GM18861 (cell line): Measurements from ENCODE around the gene CLEC4M.
A peak's percentile ranks its signal among the peaks of the same experiment; 100 is the strongest.
"Not testable (repeated sequence)": the region's sequence is repeated elsewhere in the genome, so short reads cannot be mapped to it uniquely, and the experiment has no call there.

Experiments used
- ATAC-seq: cut with Tn5 transposase; IDR thresholded peaks from one replicate; pipeline ENCODE4 v1.9.1; 2021; ENCODE audit not compliant: unreplicated experiment

Gene CLEC4M

GRCh38 chr19:7739801-7740681, 23.0 kb upstream of the CLEC4M start:
- ATAC-seq = no peak

- ATAC-seq = no peak
Measured at GRCh38 chr19:7740682-7741054, 22.4 kb upstream of the CLEC4M start.

- ATAC-seq = no peak
Measured at GRCh38 chr19:7742575-7742974, 20.5 kb upstream of the CLEC4M start.

DNA sequence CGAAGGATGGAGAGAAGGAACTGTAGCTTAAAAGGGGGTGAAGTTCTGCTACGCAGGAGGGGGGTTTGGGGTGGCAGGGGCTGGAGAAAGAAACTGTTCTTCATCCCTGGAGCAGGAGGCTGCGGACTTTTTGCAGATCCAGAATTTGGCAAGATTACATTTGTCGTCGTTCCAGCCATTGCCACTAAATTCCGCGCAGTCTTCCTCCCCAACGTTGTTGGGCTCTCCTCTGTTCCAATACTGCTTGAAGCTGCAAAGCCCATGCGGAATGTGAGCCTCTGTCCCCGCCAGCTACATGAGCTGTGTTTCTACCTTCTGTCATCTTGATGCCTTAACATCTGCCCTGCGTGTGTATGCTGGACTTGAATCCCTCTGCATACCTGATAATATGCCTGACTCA, 20.1 kb upstream of the CLEC4M start:
- peak; percentile 14 for ATAC-seq

- peak; percentile 56 for ATAC-seq
Measured at GRCh38 chr19:7743425-7743841, 19.6 kb upstream of the CLEC4M start.

GRCh38 chr19:7744199-7744786, 18.8 kb upstream of the CLEC4M start:
- no peak for ATAC-seq

- ATAC-seq = no peak
Measured at GRCh38 chr19:7744871-7745650, 18.0 kb upstream of the CLEC4M start.

- ATAC-seq = not testable (repeated sequence)
Measured at GRCh38 chr19:7746306-7746705, 16.7 kb upstream of the CLEC4M start.

DNA sequence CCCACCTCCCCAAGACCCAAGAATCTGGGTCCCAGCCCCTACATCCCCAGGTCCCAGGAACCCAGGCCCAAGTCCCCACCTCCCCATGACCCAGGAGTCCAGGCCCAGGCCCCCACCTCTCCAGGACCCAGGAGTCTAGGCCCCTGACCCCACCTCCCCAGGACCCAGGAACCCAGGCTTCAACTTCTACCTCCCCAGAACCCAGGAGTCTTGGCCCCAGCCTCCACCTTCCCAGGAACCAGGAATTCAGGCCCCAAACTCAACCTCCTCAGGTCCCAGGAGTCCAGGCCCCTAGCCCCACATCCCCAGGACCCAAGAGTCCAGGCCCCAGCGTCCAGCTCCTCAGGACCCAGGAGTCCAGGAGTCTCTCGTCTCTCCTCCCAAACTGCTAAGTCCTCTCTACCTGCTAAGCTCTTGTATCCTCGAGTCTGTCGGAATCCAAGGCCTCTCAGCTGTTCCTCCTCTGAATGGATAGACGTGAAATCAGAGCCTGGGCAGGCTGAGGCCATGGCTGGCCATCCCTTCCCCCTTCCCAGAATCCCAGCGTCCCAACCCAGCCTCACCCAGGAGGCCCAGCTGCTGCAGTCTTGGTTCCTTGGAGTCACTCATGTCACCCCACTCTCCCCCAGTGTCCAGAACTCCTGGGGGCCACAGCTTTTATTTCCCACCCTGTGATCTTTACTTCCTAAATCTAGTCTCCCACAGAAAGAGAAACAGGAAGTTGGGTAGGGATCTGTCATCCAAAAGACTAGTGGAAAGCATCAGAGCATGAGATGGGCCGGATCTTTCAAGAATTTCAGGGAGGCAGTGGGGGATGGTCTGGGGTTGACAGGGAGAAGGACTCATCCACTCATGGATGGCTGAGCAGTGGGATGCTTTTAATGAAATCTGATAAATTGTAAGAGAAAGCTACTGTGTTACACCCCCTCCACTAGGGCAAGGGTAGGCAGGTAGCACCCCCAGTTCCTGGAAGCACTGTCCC, 15.8 kb upstream of the CLEC4M start, which contains the start of gene CD209:
CD209 (minus strand) TSS at position 632 of the 982 bp plus-strand sequence; CDS start at position 609, 23 bp downstream.
- ATAC-seq = no peak

GRCh38 chr19:7748171-7748570, 14.9 kb upstream of the CLEC4M start:
- ATAC-seq = no peak

GRCh38 chr19:7748756-7749155, 14.3 kb upstream of the CLEC4M start:
- ATAC-seq = no peak

- no peak for ATAC-seq
Measured at GRCh38 chr19:7751157-7751783, 11.8 kb upstream of the CLEC4M start.

DNA sequence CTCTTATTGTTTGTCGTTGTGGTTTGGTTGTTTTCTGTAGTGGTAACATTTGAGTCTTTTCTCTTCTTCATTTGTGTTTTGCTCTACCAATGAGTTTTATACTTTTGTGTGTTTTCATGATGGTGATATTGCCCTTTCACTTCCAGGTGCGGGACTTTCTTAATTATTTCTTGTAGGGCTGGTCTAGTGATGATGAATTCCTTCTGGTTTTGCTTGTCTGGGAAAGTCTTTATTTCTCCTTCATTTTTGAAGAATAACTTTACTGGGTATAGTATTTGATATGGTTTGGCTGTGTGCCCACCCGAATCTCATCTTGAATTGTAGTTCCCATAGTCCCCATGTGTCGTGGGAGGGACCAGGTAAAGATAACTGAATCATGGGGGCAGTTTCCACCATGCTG, 6.8 kb upstream of the CLEC4M start:
- ATAC-seq = no peak

DNA sequence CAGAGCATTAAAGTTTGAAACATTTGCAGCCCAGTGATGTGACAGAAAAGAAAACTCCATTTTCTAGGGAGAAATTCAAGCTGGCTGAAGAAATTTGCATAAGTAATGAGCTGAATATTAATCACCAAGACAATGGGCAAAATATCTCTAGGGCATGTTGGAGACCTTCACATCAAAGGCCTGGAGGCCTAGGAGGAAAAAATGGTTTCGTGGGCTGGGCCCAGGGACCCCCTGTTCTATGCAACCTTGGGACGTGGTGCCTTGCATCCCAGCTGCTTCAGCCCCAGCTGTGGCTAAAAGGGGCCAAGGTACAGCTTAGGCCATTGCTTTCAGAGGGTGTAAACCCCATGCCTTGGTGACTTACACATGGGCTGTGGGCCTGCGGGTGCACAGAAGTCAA, 5.7 kb upstream of the CLEC4M start:
- ATAC-seq = no peak

- ATAC-seq = no peak
Measured at GRCh38 chr19:7759156-7759555, 3.9 kb upstream of the CLEC4M start.

- no peak for ATAC-seq
Measured at GRCh38 chr19:7763696-7764095, 653 bp downstream of the CLEC4M start.

GRCh38 chr19:7764157-7764556, 1.1 kb downstream of the CLEC4M start:
- ATAC-seq = not testable (repeated sequence)

DNA sequence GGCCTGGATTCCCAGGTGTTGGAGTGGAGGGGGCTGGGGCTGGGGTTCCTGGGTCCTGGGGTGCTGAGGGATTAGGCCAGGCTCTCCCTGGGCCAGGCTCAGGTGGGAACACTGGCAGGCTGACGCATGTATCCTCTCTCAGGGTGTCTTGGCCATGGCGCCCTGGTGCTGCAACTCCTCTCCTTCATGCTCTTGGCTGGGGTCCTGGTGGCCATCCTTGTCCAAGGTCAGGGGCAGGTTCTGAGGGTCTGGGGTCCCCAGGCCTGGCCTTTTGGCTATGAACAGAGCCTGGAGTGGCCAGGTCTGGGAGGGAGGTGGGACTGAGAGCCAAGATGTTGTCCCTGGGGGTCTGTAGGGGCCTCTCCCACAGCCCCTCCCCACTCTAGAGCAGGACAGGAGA, 2.0 kb downstream of the CLEC4M start:
- ATAC-seq = not testable (repeated sequence)

DNA sequence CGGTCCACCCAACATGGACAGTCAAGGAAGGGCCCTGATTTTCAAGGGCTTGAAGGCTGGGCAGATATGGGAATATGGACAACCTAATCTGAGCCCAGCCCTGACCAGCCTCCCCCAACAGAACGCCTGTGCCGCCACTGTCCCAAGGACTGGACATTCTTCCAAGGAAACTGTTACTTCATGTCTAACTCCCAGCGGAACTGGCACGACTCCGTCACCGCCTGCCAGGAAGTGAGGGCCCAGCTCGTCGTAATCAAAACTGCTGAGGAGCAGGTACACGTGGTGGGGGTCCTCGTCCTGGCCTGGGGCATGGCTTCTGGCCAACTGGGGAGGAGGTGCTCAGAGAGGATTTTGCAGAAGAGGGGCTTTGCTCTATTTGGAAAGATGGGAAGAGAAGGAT, 3.5 kb downstream of the CLEC4M start:
- no peak for ATAC-seq

DNA sequence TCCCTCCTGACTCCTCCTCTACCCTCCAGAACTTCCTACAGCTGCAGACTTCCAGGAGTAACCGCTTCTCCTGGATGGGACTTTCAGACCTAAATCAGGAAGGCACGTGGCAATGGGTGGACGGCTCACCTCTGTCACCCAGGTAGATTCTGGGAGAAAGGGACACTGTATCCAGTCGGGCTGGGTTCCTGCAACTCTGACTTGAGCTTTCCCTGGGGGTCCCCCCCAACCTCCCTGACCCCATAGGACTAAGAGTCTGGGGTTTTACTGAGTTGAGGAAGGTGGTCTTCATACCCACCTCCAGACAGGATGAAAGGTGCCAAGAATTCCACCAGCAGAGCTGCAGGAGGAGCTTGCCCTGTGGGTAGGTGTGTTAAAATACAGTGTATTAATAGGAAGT, 4.4 kb downstream of the CLEC4M start:
- no peak for ATAC-seq
